Left ventricle myocardium inferior (tissue), 1 donor: Measurements from ENCODE around the gene SRP14. TPM values are rescaled to one million over a fixed set of nuclear protein-coding genes. Genes with fewer than 3 reads are reported as not detected.
"Not testable (repeated sequence)": the region's sequence is repeated elsewhere in the genome, so short reads cannot be mapped to it uniquely, and the experiment has no call there.

Source experiments
- DNase-seq: peaks from one replicate; pipeline ENCODE4 v3.0.0-alpha.2; 2020
- H3K27ac ChIP-seq: fragments of 200-600 bp; replicated peaks from 2 replicates; pipeline ENCODE4 v1.8.0; 2021
- H3K27me3 ChIP-seq: fragments of 200-600 bp; 2 replicates; pipeline ENCODE4 v1.8.0; 2021; ENCODE audit warnings: low read depth
- H3K36me3 ChIP-seq: fragments of 200-600 bp; 2 replicates; pipeline ENCODE4 v1.8.0; 2021
- H3K4me1 ChIP-seq: fragments of 200-600 bp; 2 replicates; pipeline ENCODE4 v1.8.0; 2021
- H3K4me3 ChIP-seq: fragments of 200-600 bp; 2 replicates; pipeline ENCODE4 v1.8.0; 2021; ENCODE audit warnings: mild to moderate bottlenecking, moderate library complexity
- H3K9me3 ChIP-seq: fragments of 200-600 bp; replicated peaks from 2 replicates; pipeline ENCODE4 v1.8.0; 2021
- CTCF ChIP-seq: fragments of 200-600 bp; IDR thresholded peaks from 2 replicates; pipeline ENCODE4 v1.8.0; 2021; ENCODE audit warnings: antibody characterized with exemption, mild to moderate bottlenecking, borderline replicate concordance
- intact Hi-C: fragments of 100-400 bp; cut with micrococcal nuclease; formaldehyde crosslinking; loops from one replicate; pipeline ENCODE4 v1.11.0; 2022
- total RNA-seq: library from RNA; stranded (reverse); fragmentation: NEBNext Ultra II Directional; extraction: Animal tissue kit (Norgen Biotek cat#: 25700); gene quantifications from one replicate; pipeline ENCODE4 v1.2.1, GENCODE V29; 2021
- donor health status: DM: no; HTN: yes; CAD: no; lungs with severe emphysema.

SRP14 gene
- total RNA-seq, 1 donor from 2014 or later = 240 TPM

- Histone ChIP-seq H3K36me3 (peaks cover 77% of the 10 kb centered on the region), H3K27me3 (no peaks in the 10 kb centered on the region), H3K9me3 (no peaks in the 10 kb centered on the region), H3K4me1 (peaks cover 58% of the 10 kb centered on the region), H3K27ac (peak overlapping the region; percentile 85), H3K4me3 (peak overlapping the region; percentile 46)
- DNase-seq = no peak
- TF ChIP-seq CTCF = peak; percentile 59
- intact Hi-C loops = no loop called here
These were observed 8.7 kb downstream of the SRP14 start for GRCh38 chr15:40029979-40030893.

GRCh38 chr15:40028853-40029252, 10.1 kb downstream of the SRP14 start:
- no peaks in the 10 kb centered on the region for H3K27me3 ChIP-seq
- DNase-seq = no peak
- no peaks in the 10 kb centered on the region for H3K9me3 ChIP-seq
- H3K4me3 ChIP-seq = peak overlapping the region; percentile 46
- peak overlapping the region; percentile 85 for H3K27ac ChIP-seq
- intact Hi-C loops = no loop called here
- peaks cover 76% of the 10 kb centered on the region for H3K36me3 ChIP-seq
- H3K4me1 ChIP-seq = peaks cover 48% of the 10 kb centered on the region
- TF ChIP-seq CTCF = no peak

- intact Hi-C loops = no loop called here
- H3K27me3 ChIP-seq = no peaks in the 10 kb centered on the region
- H3K27ac ChIP-seq = peak overlapping the region; percentile 85
- no peak for DNase-seq
- no peak overlapping the region for H3K4me3 ChIP-seq
- no peak for TF ChIP-seq CTCF
- H3K36me3 ChIP-seq = peaks cover 76% of the 10 kb centered on the region
- H3K4me1 ChIP-seq = peaks cover 41% of the 10 kb centered on the region
- no peaks in the 10 kb centered on the region for H3K9me3 ChIP-seq
These were observed 10.8 kb downstream of the SRP14 start for GRCh38 chr15:40028193-40028592.

GRCh38 chr15:40016224-40016865, 22.6 kb downstream of the SRP14 start:
- H3K27ac ChIP-seq = no peak overlapping the region
- peaks cover 17% of the 10 kb centered on the region for H3K9me3 ChIP-seq
- intact Hi-C loops = no loop called here

GRCh38 chr15:40014390-40014789, 24.6 kb downstream of the SRP14 start:
- DNase-seq = no peak
- intact Hi-C loops = no loop called here
- no peak overlapping the region for H3K27ac ChIP-seq
- H3K9me3 ChIP-seq = peaks cover 17% of the 10 kb centered on the region
- H3K4me1 ChIP-seq = no peaks in the 10 kb centered on the region
- no peaks in the 10 kb centered on the region for H3K27me3 ChIP-seq
- TF ChIP-seq CTCF = no peak
- H3K36me3 ChIP-seq = peaks cover 91% of the 10 kb centered on the region
- H3K4me3 ChIP-seq = no peak overlapping the region

More at GRCh38 chr15:40016224-40016865, 22.6 kb downstream of the SRP14 start:
- Histone ChIP-seq H3K4me3 (no peak overlapping the region), H3K27me3 (no peaks in the 10 kb centered on the region), H3K4me1 (no peaks in the 10 kb centered on the region), H3K36me3 (peaks cover 91% of the 10 kb centered on the region)
- no peak for DNase-seq
- no peak for TF ChIP-seq CTCF

- H3K9me3 ChIP-seq = peaks cover 17% of the 10 kb centered on the region
- H3K4me1 ChIP-seq, H3K27ac ChIP-seq, intact Hi-C loops, H3K27me3 ChIP-seq, DNase-seq, H3K4me3 ChIP-seq: not testable (repeated sequence)
- peaks cover 91% of the 10 kb centered on the region for H3K36me3 ChIP-seq
These were observed 25.6 kb downstream of the SRP14 start for GRCh38 chr15:40013372-40013771.
